HFFc6 (cell line): ENCODE results near the gene IFNA4. TPM values are rescaled to one million over a fixed set of nuclear protein-coding genes. Genes with fewer than 3 reads are reported as not detected.
"Not testable (repeated sequence)": the region's sequence is repeated elsewhere in the genome, so short reads cannot be mapped to it uniquely, and the experiment has no call there.

Experiments
- DNase-seq: peaks from one replicate; pipeline ENCODE4 v3.0.0-alpha.2; 2018
- H3K27ac Mint-ChIP-seq: 2 replicates; pipeline ENCODE4 v1.8.0; 2020; ENCODE audit warnings: mild to moderate bottlenecking, mixed read lengths
- H3K27me3 Mint-ChIP-seq: 2 replicates; pipeline ENCODE4 v1.8.0; 2021; ENCODE audit warnings: mild to moderate bottlenecking, moderate library complexity, mixed read lengths; ENCODE audit not compliant: insufficient read depth
- H3K36me3 Mint-ChIP-seq: 2 replicates; pipeline ENCODE4 v1.8.0; 2021; ENCODE audit warnings: low read depth, mixed read lengths
- H3K4me1 Mint-ChIP-seq: 2 replicates; pipeline ENCODE4 v1.8.0; 2020; ENCODE audit warnings: low read depth, mixed read lengths
- H3K4me3 Mint-ChIP-seq: 2 replicates; pipeline ENCODE4 v1.8.0; 2020; ENCODE audit warnings: mild to moderate bottlenecking, moderate library complexity, mixed read lengths
- H3K9me3 Mint-ChIP-seq: 2 replicates; pipeline ENCODE4 v1.8.0; 2020; ENCODE audit warnings: mild to moderate bottlenecking, mixed read lengths
- CTCF ChIP-seq: fragments of 200-600 bp; sonication (generic); IDR thresholded peaks from 2 replicates; pipeline ENCODE4 v1.5.0; 2021; ENCODE audit warnings: antibody characterized with exemption, mild to moderate bottlenecking
- total RNA-seq, 6 experiments: library from RNA; stranded (reverse); fragmentation: NEBNext Ultra II Directional; extraction: Animal tissue kit (Norgen Biotek cat#: 25700); gene quantifications; 2 replicates in 1 of 6; 3 replicates in 5 of 6; pipeline ENCODE4 v1.2.3, GENCODE V29; 2021

IFNA4 gene
- total RNA-seq, 6 experiments from 2014 or later: not detected

- H3K27ac Mint-ChIP-seq, H3K36me3 Mint-ChIP-seq, H3K9me3 Mint-ChIP-seq, H3K4me1 Mint-ChIP-seq: not testable (repeated sequence)
- Mint-ChIP-seq H3K4me3 (peak overlapping the region; percentile 44), H3K27me3 (peaks cover 25% of the 10 kb centered on the region)
- DNase-seq: peak; percentile 49
- peak; percentile 74 for TF ChIP-seq CTCF
Observed at GRCh38 chr9:21194867-21195776, 7.7 kb upstream of the IFNA4 start.

- H3K27me3 Mint-ChIP-seq: peaks cover 26% of the 10 kb centered on the region
- not testable (repeated sequence) for H3K9me3 Mint-ChIP-seq, H3K36me3 Mint-ChIP-seq, H3K4me3 Mint-ChIP-seq, H3K4me1 Mint-ChIP-seq, H3K27ac Mint-ChIP-seq
- DNase-seq: peak; percentile 46
- peak; percentile 75 for TF ChIP-seq CTCF
Observed at GRCh38 chr9:21182810-21183736, 4.3 kb downstream of the IFNA4 start.

- H3K36me3 Mint-ChIP-seq: no peaks in the 10 kb centered on the region
- TF ChIP-seq CTCF: no peak
- H3K27ac Mint-ChIP-seq: no peak overlapping the region
- peaks cover 20% of the 10 kb centered on the region for H3K27me3 Mint-ChIP-seq
- H3K9me3 Mint-ChIP-seq: no peaks in the 10 kb centered on the region
- no peak overlapping the region for H3K4me3 Mint-ChIP-seq
- 0 out of 2 replicates have a peak, but pooled peaks cover 5% of the 10 kb centered on the region for H3K4me1 Mint-ChIP-seq
- DNase-seq: no peak
Observed at GRCh38 chr9:21174671-21175070, 12.7 kb downstream of the IFNA4 start.

GRCh38 chr9:21172156-21172555, 15.2 kb downstream of the IFNA4 start:
- no peak overlapping the region for H3K4me3 Mint-ChIP-seq
- TF ChIP-seq CTCF: no peak
- H3K4me1 Mint-ChIP-seq: 0 out of 2 replicates have a peak, but pooled peaks cover 5% of the 10 kb centered on the region
- no peaks in the 10 kb centered on the region for H3K9me3 Mint-ChIP-seq
- peaks cover 10% of the 10 kb centered on the region for H3K27me3 Mint-ChIP-seq
- no peak overlapping the region for H3K27ac Mint-ChIP-seq
- H3K36me3 Mint-ChIP-seq: no peaks in the 10 kb centered on the region
- DNase-seq: no peak

- H3K4me3 Mint-ChIP-seq: no peak overlapping the region
- H3K27me3 Mint-ChIP-seq: peaks cover 6% of the 10 kb centered on the region
- no peaks in the 10 kb centered on the region for H3K36me3 Mint-ChIP-seq
- 0 out of 2 replicates have a peak, but pooled peaks cover 5% of the 10 kb centered on the region for H3K4me1 Mint-ChIP-seq
- H3K9me3 Mint-ChIP-seq: no peaks in the 10 kb centered on the region
- no peak overlapping the region for H3K27ac Mint-ChIP-seq
- no peak for DNase-seq
- no peak for TF ChIP-seq CTCF
Observed at GRCh38 chr9:21171351-21171750, 16.0 kb downstream of the IFNA4 start.

- H3K36me3 Mint-ChIP-seq, H3K27me3 Mint-ChIP-seq, DNase-seq, H3K27ac Mint-ChIP-seq, H3K9me3 Mint-ChIP-seq, H3K4me3 Mint-ChIP-seq, H3K4me1 Mint-ChIP-seq: not testable (repeated sequence)
Observed at GRCh38 chr9:21166560-21166959, 20.8 kb downstream of the IFNA4 start, which contains the start of gene IFNA21. Gene IFNA21 (minus strand): TSS chr9:21166660. CDS start chr9:21166612, 48 bp downstream.
